Esophagus muscularis mucosa (tissue), 3 donors: ENCODE measurements around the gene KIAA1958.

Experiments
- EP300 ChIP-seq: sonication (generic); formaldehyde crosslinking; IDR thresholded peaks from one replicate; pipeline ENCODE4 v1.6.1; 2017; ENCODE audit warnings: antibody characterized with exemption
- POLR2A ChIP-seq: fragments of 450-650 bp; IDR thresholded peaks from one replicate; pipeline ENCODE4 v1.6.1; 2017; ENCODE audit warnings: antibody characterized with exemption, moderate library complexity, mild to moderate bottlenecking, low read depth
- POLR2AphosphoS5 ChIP-seq, 2 donors: sonication (generic); formaldehyde crosslinking; IDR thresholded peaks; one replicate each; pipeline ENCODE4 v1.6.1; 2017; ENCODE audit warnings: antibody characterized with exemption in 2 of 2

DNA sequence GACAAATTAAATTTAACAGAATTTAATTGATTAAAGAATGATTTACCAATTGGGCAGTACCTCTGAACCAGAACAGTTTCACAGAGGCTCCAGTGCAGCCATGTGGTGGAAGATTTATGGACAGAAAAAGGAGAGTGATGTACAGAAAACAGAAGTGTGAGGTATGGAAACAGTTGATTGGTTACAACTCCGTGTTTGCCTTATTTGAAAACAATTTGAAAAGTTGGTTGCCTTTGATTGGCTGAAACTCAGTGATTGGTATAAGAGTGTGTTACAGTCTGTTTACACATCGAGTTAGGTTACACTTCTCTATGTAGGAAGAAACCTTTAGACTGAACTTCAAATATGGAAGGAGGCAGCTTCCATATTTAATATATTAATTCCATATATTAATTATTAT lies 30.1 kb downstream of the KIAA1958 start:
- TF ChIP-seq POLR2AphosphoS5 (IDR thresholded peaks at IDR 0.05) (no peak), POLR2A (no peak), EP300 (no peak)
